Smooth muscle cell (in vitro differentiated cells): ENCODE measurements around the gene CNGA4. TPM values are rescaled to one million over a fixed set of nuclear protein-coding genes. Genes with fewer than 3 reads are reported as not detected.

Experiments
- DNase-seq: peaks from one replicate; lab custom pipeline; 2025; ENCODE audit not compliant: unreplicated experiment; lab: John Stamatoyannopoulos, UW
- H2AFZ ChIP-seq: fragments of 200-600 bp; sonication (generic); 2 replicates; pipeline ENCODE4 v1.6.0; 2016; ENCODE audit warnings: antibody characterized with exemption, low read depth, mild to moderate bottlenecking
- H3F3A ChIP-seq: fragments of 200-600 bp; sonication (generic); 2 replicates; pipeline ENCODE4 v1.6.0; 2017; ENCODE audit warnings: antibody characterized with exemption, low read depth
- H3K27ac ChIP-seq: fragments of 200-600 bp; sonication (generic); 2 replicates; pipeline ENCODE4 v1.5.1; 2016; ENCODE audit warnings: low read depth, mild to moderate bottlenecking
- H3K27me3 ChIP-seq: fragments of 200-600 bp; sonication (generic); 2 replicates; pipeline ENCODE4 v1.6.1; 2016; ENCODE audit warnings: low read depth, mild to moderate bottlenecking
- H3K36me3 ChIP-seq: fragments of 200-600 bp; sonication (generic); 2 replicates; pipeline ENCODE4 v1.5.1; 2016; ENCODE audit warnings: low read depth
- H3K4me1 ChIP-seq: fragments of 200-600 bp; sonication (generic); 2 replicates; pipeline ENCODE4 v1.5.1; 2016; ENCODE audit warnings: low read depth
- H3K4me2 ChIP-seq: fragments of 200-600 bp; sonication (generic); 2 replicates; pipeline ENCODE4 v1.6.0; 2016; ENCODE audit warnings: mild to moderate bottlenecking
- H3K4me3 ChIP-seq: fragments of 200-600 bp; sonication (generic); 2 replicates; pipeline ENCODE4 v1.5.1; 2016; ENCODE audit warnings: mild to moderate bottlenecking
- H3K79me2 ChIP-seq: fragments of 200-600 bp; sonication (generic); 2 replicates; pipeline ENCODE4 v1.6.0; 2016; ENCODE audit warnings: low read depth, mild to moderate bottlenecking
- H3K9ac ChIP-seq: fragments of 200-600 bp; sonication (generic); 2 replicates; pipeline ENCODE4 v1.6.0; 2016; ENCODE audit warnings: low read depth
- H3K9me3 ChIP-seq: fragments of 200-600 bp; sonication (generic); replicated peaks from 2 replicates; pipeline ENCODE4 v1.5.1; 2016; ENCODE audit warnings: low read depth
- H4K20me1 ChIP-seq: fragments of 200-600 bp; sonication (generic); 2 replicates; pipeline ENCODE4 v1.6.0; 2016; ENCODE audit warnings: low read depth
- WGBS: methylation state at CpG from one replicate; pipeline ENCODE4 v1.1.7; 2016; ENCODE audit warnings: low lambda C conversion rate; 5-methylcytosine and 5-hydroxymethylcytosine counted together
- polyA plus RNA-seq: library from polyadenylated mRNA; unstranded; fragments of >200 nt; fragmentation: Nextera tagmentation; extraction: Ambion mirVana; gene quantifications from 2 replicates; pipeline ENCODE4 v1.2.1, GENCODE V29; 2016
- total RNA-seq: library from RNA; depleted of rRNA; stranded (reverse); fragments of >200 nt; gene quantifications from 2 replicates; pipeline ENCODE4 v1.2.3, GENCODE V29; 2014
- TF ChIP-seq, protein P1 (sequence below): fragments of 200-600 bp; sonication (generic); IDR thresholded peaks from 2 replicates; pipeline ENCODE4 v1.5.1; 2017; ENCODE audit warnings: borderline replicate concordance, mild to moderate bottlenecking, antibody characterized with exemption; ENCODE audit not compliant: insufficient read depth, poor library complexity, severe bottlenecking

CNGA4 gene
- total and polyA plus RNA-seq, 2 experiments from 2014 or later, result 0.58 TPM; not detected in 1

- DNase-seq, result no peak
- Histone ChIP-seq H2AFZ (no peak overlapping the region), H4K20me1 (no peaks in the 10 kb centered on the region), H3K27me3 (no peaks in the 10 kb centered on the region), H3K4me2 (no peak overlapping the region), H3K4me3 (no peak overlapping the region), H3K27ac (no peak overlapping the region), H3K9me3 (no peaks in the 10 kb centered on the region), H3K4me1 (no peaks in the 10 kb centered on the region), H3K36me3 (no peaks in the 10 kb centered on the region), H3K9ac (no peak overlapping the region), H3F3A (peaks cover 5% of the 10 kb centered on the region), H3K79me2 (no peaks in the 10 kb centered on the region)
- TF ChIP-seq, protein P1, sequence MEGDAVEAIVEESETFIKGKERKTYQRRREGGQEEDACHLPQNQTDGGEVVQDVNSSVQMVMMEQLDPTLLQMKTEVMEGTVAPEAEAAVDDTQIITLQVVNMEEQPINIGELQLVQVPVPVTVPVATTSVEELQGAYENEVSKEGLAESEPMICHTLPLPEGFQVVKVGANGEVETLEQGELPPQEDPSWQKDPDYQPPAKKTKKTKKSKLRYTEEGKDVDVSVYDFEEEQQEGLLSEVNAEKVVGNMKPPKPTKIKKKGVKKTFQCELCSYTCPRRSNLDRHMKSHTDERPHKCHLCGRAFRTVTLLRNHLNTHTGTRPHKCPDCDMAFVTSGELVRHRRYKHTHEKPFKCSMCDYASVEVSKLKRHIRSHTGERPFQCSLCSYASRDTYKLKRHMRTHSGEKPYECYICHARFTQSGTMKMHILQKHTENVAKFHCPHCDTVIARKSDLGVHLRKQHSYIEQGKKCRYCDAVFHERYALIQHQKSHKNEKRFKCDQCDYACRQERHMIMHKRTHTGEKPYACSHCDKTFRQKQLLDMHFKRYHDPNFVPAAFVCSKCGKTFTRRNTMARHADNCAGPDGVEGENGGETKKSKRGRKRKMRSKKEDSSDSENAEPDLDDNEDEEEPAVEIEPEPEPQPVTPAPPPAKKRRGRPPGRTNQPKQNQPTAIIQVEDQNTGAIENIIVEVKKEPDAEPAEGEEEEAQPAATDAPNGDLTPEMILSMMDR, result no peak
- 97% methylated on average over 28 of the region's 28 CpGs for WGBS
Observed at GRCh38 chr11:6240139-6240538, 1.2 kb downstream of the CNGA4 start.

GRCh38 chr11:6240781-6241180, 1.9 kb downstream of the CNGA4 start:
- Histone ChIP-seq H3K27ac (no peak overlapping the region), H3K9me3 (no peaks in the 10 kb centered on the region), H4K20me1 (no peaks in the 10 kb centered on the region), H3K27me3 (no peaks in the 10 kb centered on the region), H2AFZ (no peak overlapping the region), H3K79me2 (no peaks in the 10 kb centered on the region), H3K4me3 (no peak overlapping the region), H3K4me2 (no peak overlapping the region), H3K36me3 (no peaks in the 10 kb centered on the region), H3K9ac (no peak overlapping the region), H3F3A (peaks cover 5% of the 10 kb centered on the region), H3K4me1 (no peaks in the 10 kb centered on the region)
- DNase-seq, result no peak
- 68% methylated on average over 1 of the region's 1 CpG for WGBS
- TF ChIP-seq, protein P1, result no peak

- no peaks in the 10 kb centered on the region for H3K27me3 ChIP-seq
- no peaks in the 10 kb centered on the region for H4K20me1 ChIP-seq
- H3K4me2 ChIP-seq, result no peak overlapping the region
- no peaks in the 10 kb centered on the region for H3K79me2 ChIP-seq
- DNase-seq, result no peak
- no peaks in the 10 kb centered on the region for H3F3A ChIP-seq
- no peak overlapping the region for H3K4me3 ChIP-seq
- no peaks in the 10 kb centered on the region for H3K4me1 ChIP-seq
- H3K9ac ChIP-seq, result no peak overlapping the region
- TF ChIP-seq, protein P1, result no peak
- no peak overlapping the region for H2AFZ ChIP-seq
- WGBS, result 95% methylated on average over 7 of the region's 7 CpGs
- H3K9me3 ChIP-seq, result no peaks in the 10 kb centered on the region
- H3K27ac ChIP-seq, result no peak overlapping the region
- no peaks in the 10 kb centered on the region for H3K36me3 ChIP-seq
Observed at GRCh38 chr11:6241316-6241715, 2.4 kb downstream of the CNGA4 start.

DNA sequence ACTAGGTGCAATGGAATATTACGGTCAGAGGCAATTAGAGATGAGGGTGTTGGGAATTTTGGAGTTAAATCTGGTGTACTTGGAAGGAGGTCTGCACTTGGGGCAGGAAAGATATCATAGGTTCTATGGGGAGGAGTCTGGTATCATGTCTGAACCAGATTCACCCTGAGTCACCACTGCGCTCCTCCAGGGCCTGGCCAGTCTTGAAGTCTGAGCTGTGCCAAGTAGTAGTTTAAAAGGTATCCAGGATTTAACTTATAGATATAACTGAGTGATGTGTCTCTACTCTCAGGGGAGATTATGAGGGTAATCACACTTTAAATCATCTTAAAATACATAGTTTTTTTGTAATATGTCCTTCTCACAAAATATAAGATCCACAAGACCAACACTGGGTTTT, 6.6 kb downstream of the CNGA4 start:
- 98% methylated on average over 2 of the region's 2 CpGs for WGBS
- H3K79me2 ChIP-seq, result no peaks in the 10 kb centered on the region
- H3K27me3 ChIP-seq, result no peaks in the 10 kb centered on the region
- no peak for DNase-seq
- no peaks in the 10 kb centered on the region for H4K20me1 ChIP-seq
- no peak overlapping the region for H3K9ac ChIP-seq
- H3K4me2 ChIP-seq, result no peak overlapping the region
- H3K4me3 ChIP-seq, result no peak overlapping the region
- no peaks in the 10 kb centered on the region for H3K9me3 ChIP-seq
- no peak overlapping the region for H2AFZ ChIP-seq
- TF ChIP-seq, protein P1, result no peak
- no peaks in the 10 kb centered on the region for H3K4me1 ChIP-seq
- H3K27ac ChIP-seq, result no peak overlapping the region
- H3K36me3 ChIP-seq, result no peaks in the 10 kb centered on the region
- no peaks in the 10 kb centered on the region for H3F3A ChIP-seq
